ENCODE data around the gene TMEM41B.
"Not testable (repeated sequence)": the region's sequence is repeated elsewhere in the genome, so short reads cannot be mapped to it uniquely, and the experiment has no call there.

The TMEM41B gene

GRCh38 chr11:9302448-9302847 is 11.9 kb downstream of the TMEM41B start:
- no peak for DNase-seq

- no peak for DNase-seq
These were observed 12.7 kb downstream of the TMEM41B start for GRCh38 chr11:9301720-9302119.

GRCh38 chr11:9293646-9294045 is 20.7 kb downstream of the TMEM41B start:
- DNase-seq = no peak

- DNase-seq = no peak
These were observed 28.4 kb downstream of the TMEM41B start for GRCh38 chr11:9285850-9286587.

GRCh38 chr11:9280655-9281301 is 33.6 kb downstream of the TMEM41B start:
- peak; percentile 76 for DNase-seq

- DNase-seq = no peak
These were observed 37.2 kb downstream of the TMEM41B start for GRCh38 chr11:9277176-9277575.

GRCh38 chr11:9276571-9276970 is 37.8 kb downstream of the TMEM41B start:
- no peak for DNase-seq

- DNase-seq = no peak
These were observed 39.7 kb downstream of the TMEM41B start for GRCh38 chr11:9274499-9275258.

- DNase-seq = no peak
These were observed 40.7 kb downstream of the TMEM41B start for GRCh38 chr11:9273376-9274336.

- DNase-seq = no peak
These were observed 44.8 kb downstream of the TMEM41B start for GRCh38 chr11:9269492-9270013.

GRCh38 chr11:9267680-9268079 is 46.7 kb downstream of the TMEM41B start:
- no peak for DNase-seq

GRCh38 chr11:9266926-9267325 is 47.5 kb downstream of the TMEM41B start:
- DNase-seq = no peak

GRCh38 chr11:9266132-9266736 is 48.2 kb downstream of the TMEM41B start:
- DNase-seq = no peak

GRCh38 chr11:9265211-9266131 is 48.9 kb downstream of the TMEM41B start, which contains the start of gene DENND5A:
Gene DENND5A (minus strand): TSS chr11:9265350. CDS start chr11:9265069, 281 bp downstream.
- peak; percentile 86 for DNase-seq

- peak; percentile 74 for DNase-seq
These were observed 49.8 kb downstream of the TMEM41B start for GRCh38 chr11:9264316-9265210.

GRCh38 chr11:9263840-9264315 is 50.5 kb downstream of the TMEM41B start:
- DNase-seq = peak; percentile 74

GRCh38 chr11:9260838-9261146 is 53.6 kb downstream of the TMEM41B start:
- not testable (repeated sequence) for DNase-seq

- DNase-seq = no peak
These were observed 54.2 kb downstream of the TMEM41B start for GRCh38 chr11:9259981-9260837.

- DNase-seq = not testable (repeated sequence)
These were observed 56.1 kb downstream of the TMEM41B start for GRCh38 chr11:9258279-9258678.
